RPMI7951 (cell line): ENCODE results near the gene PSMG2. TPM values are rescaled to one million over a fixed set of nuclear protein-coding genes. Genes with fewer than 3 reads are reported as not detected.
"Not testable (repeated sequence)": the region's sequence is repeated elsewhere in the genome, so short reads cannot be mapped to it uniquely, and the experiment has no call there.

ENCODE experiments used
- DNase-seq: peaks from one replicate; pipeline ENCODE4 v3.0.0-alpha.2; 2012; ENCODE audit warnings: low read depth
- total RNA-seq: library from RNA; depleted of rRNA; stranded (reverse); fragments of >200 nt; shearing (Covaris generic); gene quantifications from 2 replicates; pipeline ENCODE4 v1.2.3, GENCODE V29; 2014; rRNA removed

PSMG2 gene
- total RNA-seq, 1 experiment from 2014 or later: 188 TPM

GRCh38 chr18:12758566-12758965 is 55.7 kb downstream of the PSMG2 start:
- not testable (repeated sequence) for DNase-seq

GRCh38 chr18:12765126-12765525 is 62.3 kb downstream of the PSMG2 start:
- no peak for DNase-seq

- DNase-seq: no peak
Observed at GRCh38 chr18:12765586-12765985, 62.7 kb downstream of the PSMG2 start.

GRCh38 chr18:12766986-12767433 is 64.2 kb downstream of the PSMG2 start:
- no peak for DNase-seq

GRCh38 chr18:12767580-12768155 is 64.8 kb downstream of the PSMG2 start:
- DNase-seq: no peak

- DNase-seq: peak; percentile 15
Observed at GRCh38 chr18:12768625-12769024, 65.8 kb downstream of the PSMG2 start.

GRCh38 chr18:12769136-12769535 is 66.3 kb downstream of the PSMG2 start:
- DNase-seq: no peak

- DNase-seq: no peak
Observed at GRCh38 chr18:12769644-12770440, 67.0 kb downstream of the PSMG2 start.

GRCh38 chr18:12770469-12771219 is 67.8 kb downstream of the PSMG2 start:
- no peak for DNase-seq

- DNase-seq: no peak
Observed at GRCh38 chr18:12772111-12772510, 69.3 kb downstream of the PSMG2 start.

- DNase-seq: no peak
Observed at GRCh38 chr18:12773369-12773768, 70.5 kb downstream of the PSMG2 start.

GRCh38 chr18:12774982-12775381 is 72.1 kb downstream of the PSMG2 start:
- DNase-seq: no peak

Other genes starting within 250 kb of the PSMG2 start
- 12.2 and 15.7 TPM in 2 replicates for gene SPIRE1, start 44.9 kb upstream of the PSMG2 start, total RNA-seq
- gene CEP76, start 319 bp upstream of the PSMG2 start, total RNA-seq: 10.7 and 14.7 TPM in 2 replicates
- 19.9 and 21.9 TPM in 2 replicates for gene PTPN2, start 181.2 kb downstream of the PSMG2 start, total RNA-seq
- gene SEH1L, start 245.0 kb downstream of the PSMG2 start, total RNA-seq: 22.0 and 27.8 TPM in 2 replicates